Hepatocyte (in vitro differentiated cells): ENCODE measurements around the gene ADPGK.

Source experiments
- CTCF ChIP-seq: fragments of 200-600 bp; sonication (generic); IDR thresholded peaks from 2 replicates; pipeline ENCODE4 v1.5.1; 2016; ENCODE audit warnings: antibody characterized with exemption, mild to moderate bottlenecking; ENCODE audit not compliant: poor library complexity
- EZH2 ChIP-seq: fragments of 200-600 bp; sonication (generic); IDR thresholded peaks from 2 replicates; pipeline ENCODE4 v1.6.1; 2016; ENCODE audit warnings: antibody characterized with exemption, mild to moderate bottlenecking, borderline replicate concordance

- TF ChIP-seq CTCF = no peak
- TF ChIP-seq EZH2 = no peak
Observed at GRCh38 chr15:72786676-72787345, 3.3 kb upstream of the ADPGK start.
